NCI-H524 treated with DMSO at 0.1 percent for 48 hours (cell line): ENCODE results near the gene MCM10.

Experiments used
- DNase-seq: peaks from one replicate; lab custom pipeline; 2025; lab: John Stamatoyannopoulos, UW

MCM10 gene

DNA sequence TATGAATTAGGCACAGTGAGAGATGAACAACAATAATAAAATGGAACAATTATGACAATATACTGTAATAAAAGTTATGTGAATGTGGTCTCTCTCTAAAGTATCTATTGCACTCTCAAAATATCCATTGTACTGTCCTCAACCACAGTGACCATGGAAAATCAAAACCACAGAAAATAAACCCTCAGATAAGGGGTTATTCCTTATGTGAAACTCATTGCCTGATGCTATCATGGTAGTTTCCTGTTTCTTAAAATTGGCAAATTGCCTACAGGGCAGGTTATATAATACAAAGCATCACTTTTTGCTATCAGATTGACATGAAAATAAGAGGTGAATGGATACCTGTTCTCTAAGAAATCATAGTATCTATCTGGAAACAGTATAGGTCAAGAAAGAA lies 3.8 kb downstream of the MCM10 start:
- no peak for DNase-seq

DNA sequence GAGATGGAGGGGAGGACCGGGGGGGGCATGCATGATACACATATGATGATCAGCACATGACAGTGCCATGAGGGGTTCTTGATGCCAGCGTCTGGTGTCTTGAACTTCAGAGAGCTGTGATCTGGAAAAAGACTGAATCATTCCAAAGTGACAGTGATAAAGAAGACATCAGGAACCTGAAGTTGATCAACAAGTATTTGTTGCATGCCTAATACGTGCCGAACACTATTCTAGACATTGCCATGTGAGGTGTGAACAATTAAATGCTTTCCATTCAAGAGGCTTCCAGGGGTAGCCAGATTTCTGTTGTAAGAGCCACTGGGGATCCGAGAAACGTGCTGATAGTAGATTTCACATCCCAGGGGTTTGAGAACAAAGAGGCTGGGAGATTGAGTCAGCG lies 6.2 kb downstream of the MCM10 start:
- DNase-seq = no peak

- DNase-seq = no peak
These were observed 7.4 kb downstream of the MCM10 start for GRCh38 chr10:13168781-13169180.

GRCh38 chr10:13173616-13174015 lies 12.3 kb downstream of the MCM10 start:
- DNase-seq = no peak

DNA sequence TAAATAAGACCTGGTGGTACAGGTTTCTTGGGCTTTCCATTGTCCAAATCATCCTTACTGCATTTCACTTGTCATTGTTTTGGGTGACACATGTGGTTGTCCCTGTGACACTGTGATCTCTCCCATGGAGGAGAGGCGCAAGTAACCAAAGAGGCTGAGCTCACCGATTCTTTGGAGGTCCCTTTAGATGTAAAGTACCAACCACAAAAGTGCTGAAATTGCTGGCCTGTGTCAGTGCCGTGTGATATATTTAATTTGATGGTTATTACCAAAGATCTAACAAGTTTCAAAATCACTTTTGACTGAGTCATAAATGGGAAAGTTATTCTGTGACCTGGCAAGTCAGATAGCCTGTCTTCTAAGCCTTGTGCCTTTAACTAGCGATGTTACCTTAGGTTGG lies 19.4 kb downstream of the MCM10 start:
- no peak for DNase-seq

- no peak for DNase-seq
These were observed 21.1 kb downstream of the MCM10 start for GRCh38 chr10:13182424-13182823.

GRCh38 chr10:13183625-13184024 lies 22.3 kb downstream of the MCM10 start:
- DNase-seq = no peak

DNA sequence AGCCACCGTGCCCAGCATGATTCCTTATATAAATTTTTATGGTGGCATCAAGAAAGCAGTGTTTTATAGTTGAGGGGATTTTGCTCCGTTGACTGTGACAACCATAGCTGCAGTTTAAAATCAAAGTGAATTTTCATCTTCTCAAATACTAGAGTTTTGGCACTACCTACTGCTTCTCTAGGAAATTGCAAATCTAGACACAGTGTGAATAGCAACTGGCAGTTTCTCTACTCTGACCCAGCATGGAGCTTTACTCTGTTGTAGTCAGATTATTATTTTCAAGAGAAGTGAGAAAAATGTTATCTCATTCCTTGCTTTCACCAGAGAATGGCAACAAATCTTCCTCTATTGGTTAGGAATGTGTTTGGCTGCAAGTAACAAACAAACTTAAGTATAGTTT lies 22.9 kb downstream of the MCM10 start:
- DNase-seq = no peak

DNA sequence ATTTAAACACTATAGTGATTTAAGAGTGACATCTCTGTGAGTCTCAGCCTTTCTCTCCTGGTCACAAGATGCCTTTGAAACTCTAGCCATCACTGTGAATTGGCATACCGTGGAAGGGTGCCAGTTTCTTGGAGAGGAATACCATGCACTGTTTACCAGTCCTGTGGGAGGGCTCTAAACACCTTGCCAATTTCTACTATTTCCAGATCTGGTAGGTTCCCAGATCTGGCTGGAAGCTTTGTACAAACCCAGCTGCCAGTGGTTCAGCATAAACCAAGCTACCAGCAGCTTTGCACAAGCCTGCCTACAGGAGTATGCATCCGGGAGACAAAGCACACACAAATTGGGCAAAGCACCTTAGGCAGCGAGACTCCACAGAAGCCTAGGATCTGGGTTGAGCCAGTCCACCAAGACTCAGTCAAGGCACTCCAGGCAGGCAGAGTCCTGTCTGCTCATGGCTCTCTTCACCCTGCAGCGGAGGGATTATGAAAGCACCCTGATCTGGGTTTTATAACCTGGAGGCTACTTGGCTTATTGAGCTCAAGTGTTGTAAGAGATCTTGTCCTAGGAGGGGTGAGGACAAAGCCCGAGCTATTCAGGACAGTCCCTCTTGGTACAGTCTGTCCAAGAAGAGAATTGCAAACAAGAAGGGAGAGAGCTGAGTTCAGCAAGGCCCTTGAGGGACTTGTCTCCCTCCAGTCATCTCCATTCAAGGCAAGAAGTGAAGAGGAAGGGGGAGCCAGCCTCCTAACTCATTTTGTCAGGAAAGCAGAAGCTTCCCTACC lies 23.6 kb downstream of the MCM10 start:
- no peak for DNase-seq

- DNase-seq = no peak
These were observed 25.8 kb downstream of the MCM10 start for GRCh38 chr10:13187135-13187534.

GRCh38 chr10:13188593-13188992 lies 27.2 kb downstream of the MCM10 start:
- DNase-seq = no peak

DNA sequence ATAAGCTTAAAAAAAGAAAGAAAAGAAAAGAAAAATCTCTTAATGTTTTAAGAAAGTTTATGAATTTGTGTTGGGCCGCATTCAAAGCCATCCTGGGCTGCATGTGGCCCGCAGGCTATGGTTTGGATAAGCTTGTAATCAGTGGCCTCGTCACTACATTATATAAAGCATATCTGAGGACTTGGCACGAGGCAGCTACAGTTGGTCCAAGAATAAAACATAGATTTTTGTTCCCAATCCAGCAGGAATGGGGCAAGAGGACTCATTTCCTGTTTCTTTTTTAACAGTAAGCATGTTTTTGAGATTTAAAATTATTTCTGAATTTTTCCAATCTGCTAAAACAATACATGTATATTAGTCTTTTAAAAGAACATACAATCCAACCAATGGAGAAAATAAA lies 28.6 kb downstream of the MCM10 start:
- DNase-seq = no peak

DNA sequence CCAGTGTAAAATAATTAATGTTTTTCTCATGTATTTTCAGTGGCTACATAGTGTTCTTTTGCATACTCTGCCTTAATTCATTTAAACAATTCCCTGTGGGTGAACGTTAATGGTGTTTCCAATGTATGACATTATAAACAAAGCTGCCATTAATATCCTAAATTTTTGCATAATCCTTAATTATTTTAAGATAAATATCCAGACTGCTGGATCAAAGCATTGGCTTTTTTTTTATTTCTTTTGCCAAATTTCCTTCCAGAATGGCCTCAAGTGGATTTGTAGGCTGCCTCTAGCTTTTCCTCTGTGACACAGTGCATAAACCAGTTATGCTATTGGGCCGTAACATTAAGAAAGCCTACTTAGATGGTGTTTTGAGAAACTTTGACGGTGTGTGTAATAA lies 29.5 kb downstream of the MCM10 start:
- DNase-seq = no peak

- no peak for DNase-seq
These were observed 30.0 kb downstream of the MCM10 start for GRCh38 chr10:13191362-13191761.

- DNase-seq = no peak
These were observed 32.3 kb downstream of the MCM10 start for GRCh38 chr10:13193637-13194036.

GRCh38 chr10:13195016-13195415 lies 33.7 kb downstream of the MCM10 start:
- DNase-seq = no peak

DNA sequence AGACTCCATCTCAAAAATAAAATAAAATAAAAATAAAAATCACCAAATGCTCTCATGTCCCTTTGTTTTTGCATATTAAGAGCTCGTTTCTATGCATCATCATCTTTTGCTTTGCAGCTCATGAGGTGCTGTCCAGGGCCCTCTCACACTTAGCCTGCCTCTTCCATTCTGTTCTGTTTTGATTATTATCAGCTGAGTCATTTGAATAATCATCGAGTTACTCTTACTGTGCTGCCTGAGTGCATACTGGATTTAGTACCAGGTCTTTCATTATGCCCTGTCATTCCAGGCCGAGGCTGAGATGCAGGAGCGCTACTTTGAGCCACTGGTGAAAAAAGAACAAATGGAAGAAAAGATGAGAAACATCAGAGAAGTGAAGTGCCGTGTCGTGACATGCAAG lies 39.8 kb downstream of the MCM10 start:
- DNase-seq = no peak

GRCh38 chr10:13206091-13206490 lies 44.7 kb downstream of the MCM10 start:
- DNase-seq = no peak

DNA sequence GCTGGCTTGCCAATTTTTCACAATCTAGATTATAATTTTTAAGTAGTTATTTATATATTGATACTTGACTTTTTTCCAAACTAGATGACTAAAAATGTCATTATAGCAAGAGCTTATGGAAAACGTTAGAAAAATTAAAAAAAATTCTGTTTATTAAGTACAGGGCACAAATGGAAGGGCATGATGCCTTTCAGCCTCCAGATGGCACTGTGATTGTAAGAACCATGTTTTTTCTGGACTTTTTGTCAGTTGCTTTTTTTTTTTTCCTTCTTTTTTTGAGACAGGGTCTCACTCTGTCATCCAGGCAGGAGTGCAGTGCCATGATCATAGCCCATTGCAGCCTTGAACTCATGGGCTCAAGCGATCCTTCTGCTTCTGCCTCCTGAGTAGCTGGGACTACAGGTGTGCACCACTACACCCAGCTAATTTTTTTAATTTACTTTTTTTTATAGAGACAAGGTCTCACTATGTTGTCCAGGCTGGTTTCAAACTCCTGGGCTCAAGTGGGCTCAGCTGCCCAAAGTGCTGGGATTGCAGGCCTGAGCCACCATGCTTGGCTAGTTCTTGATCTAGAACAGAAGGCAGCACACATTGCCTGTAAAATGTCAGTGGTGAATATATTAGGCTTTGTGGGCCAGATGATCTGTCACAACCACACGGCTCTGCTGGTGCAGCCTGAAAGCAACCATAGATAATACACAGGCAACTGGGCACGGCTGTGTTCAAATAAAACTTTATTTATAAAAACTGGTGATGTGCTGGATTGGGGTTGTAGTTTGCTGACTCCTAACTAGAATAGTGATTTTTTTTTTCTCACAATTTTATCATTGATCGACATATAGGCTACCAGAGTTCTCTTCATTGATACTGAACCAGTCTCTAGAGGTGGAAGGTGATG lies 45.4 kb downstream of the MCM10 start:
- DNase-seq = no peak

- no peak for DNase-seq
These were observed 51.8 kb downstream of the MCM10 start for GRCh38 chr10:13213163-13213562.

DNA sequence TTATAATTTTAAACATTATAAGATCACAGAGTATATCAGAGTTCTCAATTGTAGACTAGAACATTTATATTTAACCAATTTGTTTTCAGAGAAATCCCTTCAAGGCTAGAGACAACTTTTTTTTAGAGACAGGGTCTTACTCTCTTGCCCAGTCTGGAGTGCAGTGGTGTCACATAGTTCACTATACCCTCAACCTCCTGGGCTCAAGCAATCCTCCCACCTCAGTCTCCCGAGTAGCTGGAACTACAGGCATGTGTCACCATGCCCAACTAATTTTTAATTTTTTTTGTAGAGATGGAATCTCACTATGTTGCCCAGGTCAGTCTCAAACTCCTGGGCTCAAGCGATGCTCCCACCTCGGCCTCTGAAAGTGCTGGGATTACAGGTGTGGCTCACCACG lies 57.5 kb downstream of the MCM10 start:
- DNase-seq = no peak

DNA sequence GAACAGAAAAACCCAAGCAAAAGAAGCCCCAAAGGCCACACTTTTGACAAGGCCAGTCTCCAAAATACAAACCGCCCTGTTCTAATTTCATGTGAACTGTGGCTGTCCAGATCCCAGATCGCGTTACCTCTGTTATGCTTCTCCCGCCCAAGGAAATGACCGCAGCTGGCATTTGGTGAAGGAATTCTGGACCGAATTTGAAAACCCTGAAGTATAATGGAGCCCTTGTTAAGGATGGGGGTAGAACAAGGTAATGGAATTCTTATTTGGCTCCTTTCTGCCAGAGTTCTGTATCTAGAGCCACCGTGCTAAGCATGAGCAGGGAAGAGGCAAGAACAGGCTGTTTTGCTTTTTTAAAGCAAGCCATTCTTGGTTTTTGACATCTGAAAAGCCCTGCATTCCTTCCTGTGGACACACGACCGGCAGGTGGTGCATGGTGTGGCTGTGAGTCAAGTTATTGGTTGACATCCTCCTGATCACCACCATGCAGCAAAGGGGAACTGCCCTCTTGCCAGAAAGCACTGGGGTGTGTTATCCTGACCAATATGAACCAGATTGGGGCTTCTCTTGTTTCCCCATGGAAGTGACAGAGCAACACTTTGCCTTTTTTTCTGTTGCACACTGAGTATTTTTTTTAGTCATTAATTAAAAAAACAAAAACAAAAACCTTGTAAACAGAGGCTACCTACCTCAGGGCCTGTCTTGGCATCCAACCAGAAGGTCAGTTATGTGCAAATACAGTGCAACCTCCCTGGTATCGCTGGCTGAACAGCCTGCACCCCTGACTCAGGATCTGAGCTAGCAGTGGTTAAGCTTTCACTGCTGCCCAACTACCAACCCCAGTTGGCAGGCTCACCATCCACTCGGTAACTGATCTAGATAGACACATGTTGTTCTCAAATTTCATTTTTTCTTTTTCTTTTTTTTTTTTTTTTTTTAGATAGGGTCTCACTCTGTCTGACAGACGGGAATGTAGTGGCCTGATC lies 58.6 kb downstream of the MCM10 start:
- no peak for DNase-seq
